ENCODE data around the gene HNRNPA1.
"Not testable (repeated sequence)": the region's sequence is repeated elsewhere in the genome, so short reads cannot be mapped to it uniquely, and the experiment has no call there.

GRCh38 chr12:54231269-54231668 lies 49.3 kb upstream of the HNRNPA1 start:
- TF ChIP-seq CTCF (conservative IDR thresholded peaks at IDR 0.05 in 1 of 2, IDR thresholded peaks at IDR 0.05 in 1 of 2; ENCODE audit: low read depth in 1 of 2, low read length in 2 of 2); EZH2 (IDR thresholded peaks at IDR 0.05; ENCODE audit: low read length, missing control alignments): not testable (repeated sequence)
